WI38 (cell line): Measurements from ENCODE around the gene KRT4.

ENCODE experiments used
- H3K4me3 ChIP-seq: 2 replicates; pipeline ENCODE4 v1.5.1; 2011; ENCODE audit warnings: low read depth, mild to moderate bottlenecking, control low read depth, low read length
- TF ChIP-seq, protein P1 (sequence below): IDR thresholded peaks from 2 replicates; pipeline ENCODE4 v1.5.1; 2012; ENCODE audit warnings: low read depth, mild to moderate bottlenecking, control low read depth, low read length

KRT4 gene

GRCh38 chr12:52809166-52809565 is 4.8 kb downstream of the KRT4 start:
- TF ChIP-seq, protein P1, sequence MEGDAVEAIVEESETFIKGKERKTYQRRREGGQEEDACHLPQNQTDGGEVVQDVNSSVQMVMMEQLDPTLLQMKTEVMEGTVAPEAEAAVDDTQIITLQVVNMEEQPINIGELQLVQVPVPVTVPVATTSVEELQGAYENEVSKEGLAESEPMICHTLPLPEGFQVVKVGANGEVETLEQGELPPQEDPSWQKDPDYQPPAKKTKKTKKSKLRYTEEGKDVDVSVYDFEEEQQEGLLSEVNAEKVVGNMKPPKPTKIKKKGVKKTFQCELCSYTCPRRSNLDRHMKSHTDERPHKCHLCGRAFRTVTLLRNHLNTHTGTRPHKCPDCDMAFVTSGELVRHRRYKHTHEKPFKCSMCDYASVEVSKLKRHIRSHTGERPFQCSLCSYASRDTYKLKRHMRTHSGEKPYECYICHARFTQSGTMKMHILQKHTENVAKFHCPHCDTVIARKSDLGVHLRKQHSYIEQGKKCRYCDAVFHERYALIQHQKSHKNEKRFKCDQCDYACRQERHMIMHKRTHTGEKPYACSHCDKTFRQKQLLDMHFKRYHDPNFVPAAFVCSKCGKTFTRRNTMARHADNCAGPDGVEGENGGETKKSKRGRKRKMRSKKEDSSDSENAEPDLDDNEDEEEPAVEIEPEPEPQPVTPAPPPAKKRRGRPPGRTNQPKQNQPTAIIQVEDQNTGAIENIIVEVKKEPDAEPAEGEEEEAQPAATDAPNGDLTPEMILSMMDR, result no peak
- no peak overlapping the region for H3K4me3 ChIP-seq

DNA sequence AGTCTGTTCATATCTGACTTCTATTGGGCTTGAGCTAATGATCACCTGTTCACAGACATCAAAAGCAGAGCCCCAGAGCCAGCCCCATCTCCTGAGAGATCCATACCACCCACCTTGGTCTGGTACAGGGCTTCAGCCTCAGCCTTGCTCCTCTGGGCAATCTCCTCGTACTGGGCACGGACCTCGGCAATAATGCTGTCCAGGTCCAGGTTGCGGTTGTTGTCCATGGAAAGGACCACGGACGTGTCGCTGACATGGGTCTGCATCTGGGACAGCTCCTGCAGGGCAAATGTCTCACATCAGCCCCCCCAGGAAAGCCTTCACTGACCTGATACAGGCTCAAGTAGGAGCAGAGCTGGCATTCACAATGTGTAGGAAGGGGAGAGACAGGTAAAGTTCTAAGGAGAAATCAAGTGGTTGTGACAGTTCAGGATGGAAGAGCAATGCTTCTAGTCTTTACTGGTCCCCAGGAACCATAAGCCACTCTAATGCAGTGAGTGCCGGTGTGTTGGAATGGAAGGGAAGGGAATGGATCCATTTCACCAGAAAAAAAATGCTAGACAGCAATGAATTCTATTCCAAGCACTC is 5.2 kb downstream of the KRT4 start:
- TF ChIP-seq, protein P1, result no peak

DNA sequence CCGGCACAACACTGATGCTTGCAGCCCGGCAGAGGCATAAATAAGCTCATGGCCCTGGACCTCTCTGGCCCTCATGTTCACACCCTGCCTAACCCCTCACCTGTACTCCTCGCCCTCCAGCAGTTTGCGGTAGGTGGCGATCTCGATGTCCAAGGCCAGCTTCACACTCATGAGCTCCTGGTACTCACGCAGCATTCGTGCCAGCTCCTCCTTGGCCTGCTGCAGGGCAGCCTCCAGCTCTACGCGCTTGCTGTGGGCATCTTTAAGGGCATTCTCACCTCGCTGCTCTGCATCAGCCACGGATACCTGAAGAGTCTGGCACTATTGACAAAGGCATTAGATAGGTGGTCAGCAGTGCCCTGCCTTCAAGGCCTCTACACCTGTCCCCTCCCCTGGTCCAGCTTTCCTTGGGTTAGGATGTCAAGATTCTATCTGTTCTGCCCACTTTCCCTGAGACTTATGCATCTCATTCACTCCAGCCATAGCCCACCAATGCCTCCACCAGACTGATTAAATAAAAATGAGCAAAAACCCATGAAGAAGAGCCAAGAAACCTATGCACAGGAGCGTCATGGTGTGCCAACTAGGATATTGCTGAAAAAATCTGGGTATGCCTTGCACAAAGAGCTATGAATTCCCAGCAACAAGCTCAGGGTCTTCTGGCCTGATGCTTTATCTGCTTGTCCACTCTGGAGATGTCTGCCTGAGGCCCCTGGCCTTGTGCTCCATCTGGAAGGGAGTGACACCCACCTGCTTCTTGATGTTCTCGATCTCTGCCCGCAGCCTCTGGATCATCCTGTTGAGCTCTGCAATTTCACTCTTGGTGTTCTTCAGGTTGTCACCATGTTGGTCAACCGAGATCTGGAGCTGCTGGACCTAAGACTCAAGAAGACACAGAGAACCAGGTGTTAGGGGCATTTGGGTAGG is 6.1 kb downstream of the KRT4 start:
- no peak overlapping the region for H3K4me3 ChIP-seq
- TF ChIP-seq, protein P1, result no peak

More for the DNA sequence above, 5.2 kb downstream of the KRT4 start:
- H3K4me3 ChIP-seq, result no peak overlapping the region

DNA sequence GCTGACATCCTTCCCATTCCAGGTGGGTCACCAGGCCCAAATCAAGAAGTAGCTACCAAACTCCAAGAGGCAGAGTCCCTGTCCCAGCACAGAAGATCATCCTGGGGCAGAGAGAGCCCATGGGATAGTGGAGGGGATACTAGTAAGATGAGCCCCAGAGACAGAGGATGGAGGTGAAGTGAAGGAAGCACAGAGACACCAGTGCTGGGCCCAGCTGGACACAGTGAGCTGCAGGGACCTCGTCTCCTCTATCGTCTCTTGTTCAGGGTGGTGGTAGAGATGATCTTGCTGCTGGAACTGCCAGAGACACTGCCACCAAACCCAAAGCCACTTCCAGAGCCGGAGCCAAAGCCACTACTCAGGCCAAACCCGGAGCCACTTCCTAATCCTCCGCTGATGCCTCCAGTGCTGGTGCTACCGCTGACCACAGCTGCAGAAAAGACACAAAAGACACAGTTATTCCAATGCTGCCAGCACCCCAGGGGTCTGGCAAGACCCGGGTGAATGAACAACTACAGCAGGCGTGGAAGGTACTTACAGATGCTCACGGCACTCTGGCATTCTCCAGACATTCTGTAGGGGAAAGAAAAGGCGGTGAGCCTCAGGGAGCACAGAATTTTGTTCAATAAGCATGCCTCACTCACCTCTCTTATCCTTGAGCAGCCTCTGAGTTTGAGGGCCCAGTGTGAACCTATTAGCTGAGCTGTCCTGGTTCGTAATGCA is 6.9 kb downstream of the KRT4 start:
- TF ChIP-seq, protein P1, result no peak
- H3K4me3 ChIP-seq, result no peak overlapping the region

DNA sequence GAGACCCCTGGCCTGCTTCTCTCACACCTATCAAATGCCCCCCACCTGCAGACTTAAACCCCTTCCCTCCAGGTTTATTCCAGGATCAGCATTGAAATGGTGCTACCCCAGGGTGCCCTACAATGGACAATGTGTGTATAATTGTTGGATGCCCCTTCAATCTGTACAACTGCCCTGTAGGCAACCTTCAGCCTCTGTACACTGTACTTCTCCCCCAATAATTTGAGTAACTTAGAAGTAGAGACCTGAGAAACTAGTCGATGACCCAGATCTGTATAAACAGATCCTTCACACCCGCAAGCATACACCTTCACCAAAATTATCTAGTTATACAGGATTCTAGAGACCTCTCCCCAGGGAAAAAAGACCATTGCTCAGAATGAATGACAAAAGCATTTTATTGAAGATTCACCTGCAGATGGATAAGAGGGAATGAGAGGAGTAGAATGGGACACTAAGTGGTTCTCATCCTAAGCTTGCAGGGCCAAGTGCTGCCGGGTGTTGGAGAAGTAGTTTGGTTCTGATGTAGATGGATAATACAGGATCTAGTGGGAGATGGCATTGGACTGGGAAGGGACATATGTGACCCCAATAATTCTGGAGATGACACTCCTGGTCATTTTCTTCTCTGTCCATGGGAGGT is 7.6 kb downstream of the KRT4 start:
- H3K4me3 ChIP-seq, result no peak overlapping the region
- TF ChIP-seq, protein P1, result no peak

GRCh38 chr12:52805739-52806138 is 8.2 kb downstream of the KRT4 start:
- TF ChIP-seq, protein P1, result no peak
- H3K4me3 ChIP-seq, result no peak overlapping the region
